ENCODE measurements around the gene ACVR2B.

ACVR2B gene

GRCh38 chr3:38489766-38490165 lies 36.1 kb downstream of the ACVR2B start:
- Histone ChIP-seq H3K4me1 (ENCODE audit: insufficient read depth, low read length) (no peaks in the 10 kb centered on the region), H3K9ac (ENCODE audit: low read depth, low read length) (no peak overlapping the region), H3K36me3 (ENCODE audit: insufficient read depth, low read length) (peaks cover 4% of the 10 kb centered on the region; the same call in 1 of the 2 replicates), H3K9me3 (ENCODE audit: control insufficient read depth, insufficient read depth, low read length) (no peaks in the 10 kb centered on the region)

DNA sequence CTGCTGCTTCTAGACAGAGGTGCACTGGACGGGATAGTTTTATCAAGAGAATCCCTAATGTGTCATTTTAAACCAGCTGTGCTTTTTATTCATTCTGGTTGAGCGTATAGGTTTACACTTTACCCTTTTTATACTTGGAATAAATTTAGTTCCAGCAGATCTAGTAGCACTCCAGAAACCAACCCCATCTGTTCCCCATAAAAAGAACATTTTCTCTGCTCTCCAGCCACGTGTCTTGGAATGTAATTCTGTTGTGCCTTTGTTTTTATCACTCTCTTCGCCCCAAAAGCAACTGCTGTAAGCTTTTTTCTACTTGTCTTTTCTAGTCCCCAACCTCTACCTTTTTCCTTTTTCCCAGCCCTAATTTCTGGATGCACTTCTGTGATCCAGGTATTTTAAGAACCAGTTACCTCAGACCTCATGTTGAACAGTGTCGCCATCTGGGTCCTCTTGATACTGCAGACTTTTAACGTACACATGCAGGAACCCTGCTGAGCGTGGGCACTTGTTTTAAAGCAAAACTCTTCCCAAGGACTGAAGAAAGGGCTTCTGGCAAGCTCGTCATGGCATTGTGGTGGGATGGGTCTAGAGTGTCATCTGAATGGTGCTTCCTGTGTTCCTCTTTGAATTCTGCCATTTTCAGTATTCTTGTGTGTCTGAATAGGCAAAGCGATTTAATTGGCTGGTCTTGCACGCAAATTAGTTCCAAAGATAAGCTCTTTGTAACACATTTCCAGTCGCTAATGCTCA lies 36.8 kb downstream of the ACVR2B start:
- Histone ChIP-seq H3K4me1 (ENCODE audit: insufficient read depth, low read length) (no peaks in the 10 kb centered on the region), H3K9me3 (ENCODE audit: control insufficient read depth, insufficient read depth, low read length) (no peaks in the 10 kb centered on the region), H3K9ac (ENCODE audit: low read depth, low read length) (no peak overlapping the region), H3K36me3 (ENCODE audit: insufficient read depth, low read length) (no peaks in the 10 kb centered on the region; the same call in 1 of the 2 replicates)

DNA sequence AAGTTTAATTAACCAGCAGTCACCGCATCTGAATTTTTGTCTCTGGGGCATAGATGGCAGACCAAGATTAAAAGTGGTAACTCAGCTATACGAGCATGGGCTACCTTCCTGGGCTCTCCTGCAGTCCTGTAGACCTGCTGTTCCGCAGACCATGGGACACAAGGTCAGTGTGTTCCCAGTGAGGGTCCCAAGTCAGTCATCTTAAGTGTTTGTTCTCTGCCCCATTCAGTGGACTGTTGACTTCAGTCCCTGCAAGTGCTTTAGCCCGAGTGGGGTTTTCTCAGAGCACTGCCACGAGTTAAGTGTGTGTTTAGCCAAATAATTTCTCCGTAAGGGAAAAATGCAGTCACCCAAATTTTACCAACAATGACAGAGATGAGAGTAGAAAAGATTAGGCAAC lies 37.5 kb downstream of the ACVR2B start:
- no peak overlapping the region for H3K9ac ChIP-seq (ENCODE audit: low read depth, low read length)
- H3K36me3 ChIP-seq (ENCODE audit: insufficient read depth, low read length): no peaks in the 10 kb centered on the region; the same call in 1 of the 2 replicates
- no peaks in the 10 kb centered on the region for H3K4me1 ChIP-seq (ENCODE audit: insufficient read depth, low read length)
- H3K9me3 ChIP-seq (ENCODE audit: control insufficient read depth, insufficient read depth, low read length): no peaks in the 10 kb centered on the region

GRCh38 chr3:38493031-38493430 lies 39.3 kb downstream of the ACVR2B start:
- no peak overlapping the region for H3K9ac ChIP-seq (ENCODE audit: low read depth, low read length)
- H3K36me3 ChIP-seq (ENCODE audit: insufficient read depth, low read length): no peaks in the 10 kb centered on the region; the same call in 1 of the 2 replicates
- no peaks in the 10 kb centered on the region for H3K4me1 ChIP-seq (ENCODE audit: insufficient read depth, low read length)
- H3K9me3 ChIP-seq (ENCODE audit: control insufficient read depth, insufficient read depth, low read length): no peaks in the 10 kb centered on the region

GRCh38 chr3:38496131-38496910 lies 42.6 kb downstream of the ACVR2B start, which contains the start of gene EXOG:
TSS of gene EXOG (plus strand) at chr3:38496340. CDS start at chr3:38496368, 28 bp downstream.
- H3K4me1 ChIP-seq (ENCODE audit: insufficient read depth, low read length): no peaks in the 10 kb centered on the region
- H3K36me3 ChIP-seq (ENCODE audit: insufficient read depth, low read length): no peaks in the 10 kb centered on the region
- H3K9me3 ChIP-seq (ENCODE audit: control insufficient read depth, insufficient read depth, low read length): no peaks in the 10 kb centered on the region
- H3K9ac ChIP-seq (ENCODE audit: low read depth, low read length): peak within 1 kb of the TSS; percentile 88

DNA sequence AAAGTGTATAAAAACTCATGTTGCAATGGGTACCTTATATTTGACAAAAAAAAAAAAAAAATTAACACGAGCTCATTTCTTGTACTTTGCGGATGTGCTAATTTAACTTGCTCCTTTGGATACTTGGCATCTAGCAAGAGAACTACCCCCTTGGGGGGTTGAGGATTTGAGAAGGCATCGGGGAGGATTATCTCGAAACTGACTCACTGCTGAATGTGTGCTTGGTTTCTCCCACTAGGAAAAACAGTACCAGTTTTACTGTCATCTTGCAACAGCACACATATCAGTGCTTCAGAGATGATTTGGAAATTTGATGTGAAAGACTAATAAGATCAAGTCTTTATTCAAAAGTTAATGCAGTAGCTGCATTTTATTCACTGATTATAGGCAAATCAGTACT lies 43.3 kb downstream of the ACVR2B start:
- Histone ChIP-seq H3K9me3 (ENCODE audit: control insufficient read depth, insufficient read depth, low read length) (no peaks in the 10 kb centered on the region), H3K4me1 (ENCODE audit: insufficient read depth, low read length) (no peaks in the 10 kb centered on the region), H3K9ac (ENCODE audit: low read depth, low read length) (peak overlapping the region; percentile 88), H3K36me3 (ENCODE audit: insufficient read depth, low read length) (no peaks in the 10 kb centered on the region)

DNA sequence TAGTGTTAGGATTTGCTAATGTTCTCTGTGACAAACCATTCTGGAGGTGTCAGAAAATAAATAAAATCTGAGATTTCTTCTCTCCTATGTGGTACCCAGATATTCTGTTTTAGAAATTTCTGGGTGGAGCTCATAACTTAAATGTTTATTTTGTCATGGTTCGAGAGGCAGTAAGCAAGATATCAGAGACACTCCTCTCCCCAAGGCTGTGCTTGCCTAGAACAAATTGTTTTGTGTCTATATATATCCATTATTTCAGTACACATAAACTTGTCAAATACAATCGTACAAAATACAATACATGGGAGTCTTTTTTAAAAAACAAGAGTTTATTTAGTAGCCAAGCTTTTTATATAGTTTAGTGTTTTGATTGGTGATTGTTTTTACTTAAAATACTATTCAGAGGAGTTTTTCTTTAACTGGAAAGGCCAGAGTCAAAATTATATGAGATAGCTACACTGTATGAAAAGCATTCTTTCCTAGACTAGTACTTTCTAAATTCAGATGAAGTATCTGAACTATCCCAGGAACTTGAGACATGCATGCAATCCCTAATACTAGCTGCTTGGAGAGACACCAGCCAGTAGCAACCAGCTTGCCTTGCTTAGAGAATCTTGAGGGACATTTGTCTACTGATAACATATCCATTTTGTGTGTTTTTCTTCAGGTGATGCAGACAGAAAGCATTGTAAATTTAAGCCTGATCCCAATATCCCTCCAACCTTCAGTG lies 47.2 kb downstream of the ACVR2B start:
- Histone ChIP-seq H3K36me3 (ENCODE audit: insufficient read depth, low read length) (peaks cover 3% of the 10 kb centered on the region; the same call in 1 of the 2 replicates), H3K4me1 (ENCODE audit: insufficient read depth, low read length) (no peaks in the 10 kb centered on the region), H3K9ac (ENCODE audit: low read depth, low read length) (no peak overlapping the region), H3K9me3 (ENCODE audit: control insufficient read depth, insufficient read depth, low read length) (no peaks in the 10 kb centered on the region)

DNA sequence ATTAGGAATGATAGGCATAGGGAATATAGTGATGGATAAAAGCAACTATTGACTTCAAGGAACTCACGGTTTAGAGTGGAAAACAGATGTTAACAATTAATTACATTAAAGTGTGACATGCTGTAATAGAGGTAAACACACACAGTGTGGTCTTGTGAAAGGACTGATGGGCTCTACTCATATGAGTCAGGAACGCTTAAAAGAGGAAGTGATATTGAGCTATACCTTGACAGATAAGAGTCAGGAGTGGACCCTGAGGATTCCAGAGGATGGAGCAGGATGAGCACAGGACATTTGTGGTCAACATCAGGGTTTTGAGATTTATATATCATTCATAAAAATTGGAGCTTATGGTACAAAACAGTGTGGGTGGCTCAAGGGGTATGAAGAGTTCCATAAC lies 53.4 kb downstream of the ACVR2B start:
- Histone ChIP-seq H3K36me3 (ENCODE audit: insufficient read depth, low read length) (peaks cover 6% of the 10 kb centered on the region), H3K4me1 (ENCODE audit: insufficient read depth, low read length) (no peaks in the 10 kb centered on the region), H3K9me3 (ENCODE audit: control insufficient read depth, insufficient read depth, low read length) (no peaks in the 10 kb centered on the region), H3K9ac (ENCODE audit: low read depth, low read length) (no peak overlapping the region)

DNA sequence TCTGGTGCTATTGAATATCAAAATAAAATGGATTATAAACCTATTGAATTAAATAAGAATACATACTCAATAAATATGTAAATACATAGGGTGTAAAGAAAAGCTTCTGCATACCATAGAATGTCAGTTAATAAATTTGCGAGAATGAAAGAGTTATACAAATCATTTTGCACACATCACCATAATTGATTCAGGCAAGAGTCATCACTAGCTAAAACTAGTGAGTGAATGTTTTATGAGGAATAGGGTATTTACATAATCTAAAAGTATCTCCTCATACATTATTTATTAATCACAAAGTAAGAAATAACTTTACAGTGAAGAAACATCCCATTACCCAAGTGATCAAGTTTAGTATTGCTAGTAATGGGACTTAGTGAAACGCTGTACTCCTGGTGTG lies 56.0 kb downstream of the ACVR2B start:
- Histone ChIP-seq H3K9ac (ENCODE audit: low read depth, low read length) (no peak overlapping the region), H3K36me3 (ENCODE audit: insufficient read depth, low read length) (peaks cover 4% of the 10 kb centered on the region), H3K9me3 (ENCODE audit: control insufficient read depth, insufficient read depth, low read length) (no peaks in the 10 kb centered on the region), H3K4me1 (ENCODE audit: insufficient read depth, low read length) (no peaks in the 10 kb centered on the region)

DNA sequence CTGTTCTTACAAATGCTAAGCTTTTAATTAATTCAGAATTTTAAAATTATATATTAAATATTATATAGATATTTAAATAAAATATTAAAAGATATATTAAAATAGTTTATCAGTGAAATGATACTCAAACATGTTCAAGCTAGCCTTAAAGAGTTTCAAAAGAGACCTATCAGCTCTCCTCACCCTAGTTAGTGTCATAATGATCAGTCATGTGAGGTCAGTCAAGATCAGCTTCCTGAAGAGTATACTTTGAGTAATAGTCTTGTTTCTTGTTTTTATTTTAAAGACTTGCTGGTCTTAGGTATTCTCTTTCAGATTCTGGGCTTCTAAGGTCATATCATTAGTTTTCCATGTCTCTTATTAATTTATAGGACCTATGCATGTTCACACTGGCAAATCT lies 56.9 kb downstream of the ACVR2B start:
- no peak overlapping the region for H3K9ac ChIP-seq (ENCODE audit: low read depth, low read length)
- no peaks in the 10 kb centered on the region for H3K4me1 ChIP-seq (ENCODE audit: insufficient read depth, low read length)
- H3K36me3 ChIP-seq (ENCODE audit: insufficient read depth, low read length): peaks cover 3% of the 10 kb centered on the region; the same call in 1 of the 2 replicates
- H3K9me3 ChIP-seq (ENCODE audit: control insufficient read depth, insufficient read depth, low read length): no peaks in the 10 kb centered on the region

GRCh38 chr3:38511546-38511945 lies 57.9 kb downstream of the ACVR2B start:
- Histone ChIP-seq H3K36me3 (ENCODE audit: insufficient read depth, low read length) (peaks cover 3% of the 10 kb centered on the region; the same call in 1 of the 2 replicates), H3K9ac (ENCODE audit: low read depth, low read length) (no peak overlapping the region), H3K9me3 (ENCODE audit: control insufficient read depth, insufficient read depth, low read length) (no peaks in the 10 kb centered on the region), H3K4me1 (ENCODE audit: insufficient read depth, low read length) (no peaks in the 10 kb centered on the region)

DNA sequence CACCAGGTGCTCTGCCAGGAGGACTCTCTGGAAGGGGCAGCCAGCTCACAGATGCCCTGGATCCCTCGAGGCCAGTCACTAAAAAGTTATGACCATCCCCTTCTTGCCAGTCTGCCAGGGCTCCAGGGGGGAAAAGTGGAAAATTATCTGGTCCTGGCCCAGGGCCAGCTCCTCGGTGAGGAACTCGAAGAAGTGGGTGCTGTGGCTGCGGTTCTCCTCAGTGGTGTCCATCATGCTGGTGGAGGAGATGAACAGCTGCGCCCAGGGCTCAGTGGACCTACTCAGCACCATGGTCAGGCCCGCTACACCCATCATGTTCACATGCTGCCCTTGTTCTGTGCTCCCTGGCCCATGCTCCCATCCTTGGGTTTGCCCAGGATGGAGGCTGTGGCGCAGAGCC lies 61.7 kb downstream of the ACVR2B start:
- Histone ChIP-seq H3K9ac (ENCODE audit: low read depth, low read length) (no peak overlapping the region), H3K36me3 (ENCODE audit: insufficient read depth, low read length) (no peaks in the 10 kb centered on the region; the same call in 1 of the 2 replicates), H3K4me1 (ENCODE audit: insufficient read depth, low read length) (no peaks in the 10 kb centered on the region; the same call in 1 of the 2 replicates), H3K9me3 (ENCODE audit: control insufficient read depth, insufficient read depth, low read length) (no peaks in the 10 kb centered on the region)

DNA sequence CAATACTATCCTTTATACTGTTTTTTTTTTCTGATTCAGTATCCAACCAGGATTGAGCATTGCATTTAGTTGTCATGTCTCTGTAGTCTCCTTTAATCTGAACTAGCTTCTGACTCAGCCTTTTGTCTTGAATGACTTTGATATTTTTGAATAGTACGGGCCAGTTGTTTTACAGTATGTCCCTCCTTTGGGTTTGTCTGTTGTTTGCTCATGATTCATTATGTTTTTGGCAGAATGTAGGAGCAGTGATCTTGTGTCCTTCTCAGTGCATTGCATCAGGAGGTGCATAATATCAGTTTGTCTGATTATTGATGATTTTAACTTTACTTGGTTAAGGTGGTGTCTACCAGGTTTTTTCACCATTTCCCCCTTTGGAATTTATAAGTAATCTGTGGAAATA lies 63.0 kb downstream of the ACVR2B start:
- Histone ChIP-seq H3K9me3 (ENCODE audit: control insufficient read depth, insufficient read depth, low read length) (no peaks in the 10 kb centered on the region), H3K36me3 (ENCODE audit: insufficient read depth, low read length) (no peaks in the 10 kb centered on the region; the same call in 1 of the 2 replicates), H3K9ac (ENCODE audit: low read depth, low read length) (no peak overlapping the region), H3K4me1 (ENCODE audit: insufficient read depth, low read length) (no peaks in the 10 kb centered on the region; the same call in 1 of the 2 replicates)

- Histone ChIP-seq H3K9me3 (ENCODE audit: control insufficient read depth, insufficient read depth, low read length) (no peaks in the 10 kb centered on the region), H3K4me1 (ENCODE audit: insufficient read depth, low read length) (no peaks in the 10 kb centered on the region; the same call in 1 of the 2 replicates), H3K36me3 (ENCODE audit: insufficient read depth, low read length) (peaks cover 2% of the 10 kb centered on the region; the same call in 1 of the 2 replicates), H3K9ac (ENCODE audit: low read depth, low read length) (no peak overlapping the region)
Measured at GRCh38 chr3:38519000-38519399, 65.3 kb downstream of the ACVR2B start.

All from ES-I3 (cell line).